Heart left ventricle (tissue), 13 donors: Measurements from ENCODE around the gene TRPT1.

Source experiments
- POLR2A ChIP-seq, 2 donors: fragments of 450-650 bp; IDR thresholded peaks; one replicate each; pipeline ENCODE4 v1.6.1; 2017; ENCODE audit warnings: antibody characterized with exemption in 2 of 2, mild to moderate bottlenecking in 2 of 2, moderate library complexity in 2 of 2
- TF ChIP-seq, protein P1 (sequence below), 12 donors: fragments of 200-600 bp; sonication (generic) in 4 of 12; IDR thresholded peaks; one replicate each; pipeline versions ENCODE4 v1.5.0 to v1.8.0; 2018 to 2022; ENCODE audit warnings: antibody characterized with exemption in 12 of 12, mild to moderate bottlenecking in 5 of 12
- donor health status: ischemic (EF 13 %, LVEDD 7.1; RV severe dilation, severe dysfunction).
- donor health status: DM: no; HTN: yes; CAD: no.
- donor health status: DM: no; HTN: no; CAD: no.
- donor health status: ischemic (EF 25% LVEDD 6.9; RV normal size, moderate dysfunction).
- donor health status: ischemic (EF 25% LVEDD 5.7; RV mildly dilated, moderate dysfunction).
- donor health status: ischemic (EF 35%, LVEDD 5.7; RV mildly dilated, moderate dysfunction).
- donor health status: nonischemic (EF 11% LVEDD 7.7; RV severe dilation, severe dysfunction).
- donor health status: DM: yes; HTN: yes; CAD: no.
- donor health status: PGD.
- donor health status: ischemic (EF 29% LVEDD 5.4; RV normal size, mild dysfunction).
- donor health status: nonischemic (EF 23%, LVEDD 6.1; RV moderate dilation, normal function).

DNA sequence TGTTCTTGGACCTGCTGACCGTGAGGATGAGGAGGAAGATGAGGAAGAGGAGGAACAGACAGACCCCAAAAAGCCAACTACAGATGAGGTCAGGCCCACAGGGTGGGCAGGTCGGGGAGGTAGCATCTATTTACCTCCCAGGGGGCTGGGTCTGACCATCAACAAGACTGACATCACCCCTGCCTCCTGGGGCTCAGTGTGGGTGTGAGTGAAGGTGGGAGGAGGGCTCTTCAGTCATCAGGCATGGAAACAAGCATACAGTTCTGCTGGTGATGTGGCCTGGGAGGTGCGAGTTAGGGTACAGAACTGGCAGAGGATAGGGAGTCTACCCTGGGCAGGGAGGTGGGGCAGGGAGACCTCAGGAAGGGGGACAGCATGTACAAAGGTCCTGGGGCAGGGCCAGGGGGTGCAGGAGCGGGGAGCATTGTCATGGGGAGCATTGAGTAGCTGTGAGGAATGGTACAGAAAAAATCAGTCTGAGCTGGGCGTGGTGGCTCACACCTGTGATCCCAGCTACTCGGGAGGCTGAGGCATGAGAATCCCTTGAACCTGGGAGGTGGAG is 34.2 kb upstream of the TRPT1 start:
- no peak for TF ChIP-seq POLR2A (IDR thresholded peaks at IDR 0.05)
- TF ChIP-seq, protein P1, sequence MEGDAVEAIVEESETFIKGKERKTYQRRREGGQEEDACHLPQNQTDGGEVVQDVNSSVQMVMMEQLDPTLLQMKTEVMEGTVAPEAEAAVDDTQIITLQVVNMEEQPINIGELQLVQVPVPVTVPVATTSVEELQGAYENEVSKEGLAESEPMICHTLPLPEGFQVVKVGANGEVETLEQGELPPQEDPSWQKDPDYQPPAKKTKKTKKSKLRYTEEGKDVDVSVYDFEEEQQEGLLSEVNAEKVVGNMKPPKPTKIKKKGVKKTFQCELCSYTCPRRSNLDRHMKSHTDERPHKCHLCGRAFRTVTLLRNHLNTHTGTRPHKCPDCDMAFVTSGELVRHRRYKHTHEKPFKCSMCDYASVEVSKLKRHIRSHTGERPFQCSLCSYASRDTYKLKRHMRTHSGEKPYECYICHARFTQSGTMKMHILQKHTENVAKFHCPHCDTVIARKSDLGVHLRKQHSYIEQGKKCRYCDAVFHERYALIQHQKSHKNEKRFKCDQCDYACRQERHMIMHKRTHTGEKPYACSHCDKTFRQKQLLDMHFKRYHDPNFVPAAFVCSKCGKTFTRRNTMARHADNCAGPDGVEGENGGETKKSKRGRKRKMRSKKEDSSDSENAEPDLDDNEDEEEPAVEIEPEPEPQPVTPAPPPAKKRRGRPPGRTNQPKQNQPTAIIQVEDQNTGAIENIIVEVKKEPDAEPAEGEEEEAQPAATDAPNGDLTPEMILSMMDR (IDR thresholded peaks at IDR 0.05): no peak
